Measurements from ENCODE around the gene MNDA. TPM values are rescaled to one million over a fixed set of nuclear protein-coding genes. Genes with fewer than 3 reads are reported as not detected.

The MNDA gene
- total RNA-seq, 4 donors from 2014 or later = 1.1 to 3.7 (median 3.2) TPM

DNA sequence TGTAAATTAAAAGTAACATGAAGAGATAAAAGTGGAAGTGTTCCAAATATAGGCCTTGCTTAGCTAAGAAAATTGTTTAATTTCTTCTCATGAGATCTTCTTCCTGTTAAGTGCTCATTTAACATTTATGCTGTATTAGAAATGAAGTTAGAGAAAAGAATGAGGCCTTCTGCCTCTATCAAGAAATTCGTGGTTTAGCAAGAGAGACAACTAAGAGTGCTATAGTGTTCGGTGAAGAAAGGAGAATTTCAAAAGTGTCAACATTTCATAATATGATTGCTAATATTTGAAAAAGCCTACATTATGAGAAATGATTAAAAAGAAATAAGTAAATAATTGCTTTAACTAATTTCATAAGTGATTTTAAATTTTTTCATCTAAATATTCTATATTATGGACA is 18.8 kb upstream of the MNDA start:
- no peak for DNase-seq (ENCODE audit: low spot score in 2 of 2)
- no peak overlapping the region for H3K4me3 ChIP-seq (ENCODE audit: low read depth, poor library complexity, severe bottlenecking)
- intact Hi-C loops (cut with DNase I; ENCODE audit: low total_unique reads) = no loop called here
- TF ChIP-seq POLR2A (IDR thresholded peaks at IDR 0.05) = no peak
- WGBS, 2 donors = 68 to 74% methylated on average over 2 of the region's 2 CpGs

- WGBS, 2 donors = 69 to 70% methylated on average over 3 of the region's 3 CpGs
- intact Hi-C loops (cut with DNase I; ENCODE audit: low total_unique reads) = no loop called here
Observed at GRCh38 chr1:158813164-158813563, 18.0 kb upstream of the MNDA start.

DNA sequence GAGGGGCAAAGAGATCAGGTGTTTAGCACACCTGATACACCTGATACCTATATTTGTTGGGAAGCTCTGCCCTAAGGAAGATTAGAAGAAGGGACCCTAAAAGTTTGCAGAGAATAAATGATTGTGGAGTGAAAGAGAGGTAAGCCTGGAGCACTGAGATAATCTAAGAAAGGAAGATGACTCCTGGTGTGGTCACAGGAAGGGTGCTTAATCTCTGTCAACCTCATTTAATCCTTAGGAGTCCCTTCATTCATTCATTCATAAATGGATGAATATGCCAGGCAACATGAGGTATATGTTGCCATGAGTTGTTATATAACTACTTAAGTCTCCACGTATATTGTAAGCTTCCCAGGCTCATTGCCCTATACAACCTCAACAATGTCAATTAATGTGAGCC is 16.2 kb upstream of the MNDA start:
- H3K4me3 ChIP-seq (ENCODE audit: low read depth, poor library complexity, severe bottlenecking) = no peak overlapping the region
- DNase-seq (ENCODE audit: low spot score in 2 of 2) = no peak
- WGBS, 2 donors = 0 to 37% methylated on average over 1 of the region's 1 CpG
- intact Hi-C loops (cut with DNase I; ENCODE audit: low total_unique reads) = no loop called here
- no peak for TF ChIP-seq CTCF (IDR thresholded peaks at IDR 0.05)
- TF ChIP-seq POLR2A (IDR thresholded peaks at IDR 0.05) = no peak

More at GRCh38 chr1:158813164-158813563, 18.0 kb upstream of the MNDA start:
- no peak for TF ChIP-seq CTCF (IDR thresholded peaks at IDR 0.05)
- no peak for TF ChIP-seq POLR2A (IDR thresholded peaks at IDR 0.05)
- DNase-seq (ENCODE audit: low spot score in 2 of 2) = no peak
- no peak overlapping the region for H3K4me3 ChIP-seq (ENCODE audit: low read depth, poor library complexity, severe bottlenecking)

DNA sequence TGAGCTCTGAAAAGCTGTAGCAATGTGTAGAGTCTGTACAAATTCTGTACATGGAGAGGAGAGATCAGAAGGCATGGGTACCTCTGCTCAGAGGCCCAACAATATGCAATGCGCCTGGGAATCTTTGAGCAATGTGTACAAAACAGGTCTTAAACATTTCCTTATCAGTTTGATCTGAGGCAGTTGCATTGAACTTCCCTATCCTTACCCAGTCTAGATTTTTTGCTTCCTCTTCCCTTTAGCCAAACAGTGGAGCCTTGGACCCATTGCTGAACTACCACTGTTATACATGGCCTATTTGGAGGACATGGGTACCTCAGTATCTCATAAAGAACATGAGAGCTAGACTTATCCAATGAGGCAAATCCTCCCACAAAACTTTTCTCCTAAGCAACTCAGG is 12.6 kb upstream of the MNDA start:
- TF ChIP-seq CTCF (IDR thresholded peaks at IDR 0.05) = no peak
- TF ChIP-seq POLR2A (IDR thresholded peaks at IDR 0.05) = no peak
- intact Hi-C loops (cut with DNase I; ENCODE audit: low total_unique reads) = no loop called here

DNA sequence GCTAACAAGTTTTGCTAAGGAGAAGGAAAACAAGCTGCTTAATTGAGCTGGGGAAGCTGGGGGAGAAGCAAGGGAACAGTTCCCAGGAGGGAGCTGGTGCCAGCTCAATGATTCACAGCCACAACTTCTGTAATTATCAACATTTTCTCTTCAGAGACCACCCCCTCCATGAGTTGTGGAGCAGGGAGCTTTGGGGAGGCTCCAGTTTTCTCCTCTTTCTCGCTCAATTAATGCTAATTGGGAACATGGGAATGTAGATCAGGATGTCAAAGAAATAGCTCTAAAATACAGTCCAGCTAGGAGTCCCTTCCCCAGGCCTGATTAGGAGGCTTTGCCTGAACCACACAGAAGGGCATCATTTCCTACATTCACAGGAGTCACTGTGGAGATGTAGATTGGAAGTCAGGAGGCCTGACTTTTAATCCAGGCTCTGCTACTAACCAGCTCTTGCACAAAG is 12.1 kb upstream of the MNDA start:
- intact Hi-C loops (cut with DNase I; ENCODE audit: low total_unique reads) = no loop called here
- WGBS, 2 donors = 76 to 85% methylated on average over 1 of the region's 1 CpG
- no peak for DNase-seq (ENCODE audit: low spot score in 2 of 2)
- H3K4me3 ChIP-seq (ENCODE audit: low read depth, poor library complexity, severe bottlenecking) = no peak overlapping the region
- TF ChIP-seq POLR2A (IDR thresholded peaks at IDR 0.05) (no peak), CTCF (IDR thresholded peaks at IDR 0.05) (no peak)

More for the DNA sequence above, 12.6 kb upstream of the MNDA start:
- no peak for DNase-seq (ENCODE audit: low spot score in 2 of 2)
- 74 to 78% methylated on average over 1 of the region's 1 CpG for WGBS, 2 donors
- no peak overlapping the region for H3K4me3 ChIP-seq (ENCODE audit: low read depth, poor library complexity, severe bottlenecking)

DNA sequence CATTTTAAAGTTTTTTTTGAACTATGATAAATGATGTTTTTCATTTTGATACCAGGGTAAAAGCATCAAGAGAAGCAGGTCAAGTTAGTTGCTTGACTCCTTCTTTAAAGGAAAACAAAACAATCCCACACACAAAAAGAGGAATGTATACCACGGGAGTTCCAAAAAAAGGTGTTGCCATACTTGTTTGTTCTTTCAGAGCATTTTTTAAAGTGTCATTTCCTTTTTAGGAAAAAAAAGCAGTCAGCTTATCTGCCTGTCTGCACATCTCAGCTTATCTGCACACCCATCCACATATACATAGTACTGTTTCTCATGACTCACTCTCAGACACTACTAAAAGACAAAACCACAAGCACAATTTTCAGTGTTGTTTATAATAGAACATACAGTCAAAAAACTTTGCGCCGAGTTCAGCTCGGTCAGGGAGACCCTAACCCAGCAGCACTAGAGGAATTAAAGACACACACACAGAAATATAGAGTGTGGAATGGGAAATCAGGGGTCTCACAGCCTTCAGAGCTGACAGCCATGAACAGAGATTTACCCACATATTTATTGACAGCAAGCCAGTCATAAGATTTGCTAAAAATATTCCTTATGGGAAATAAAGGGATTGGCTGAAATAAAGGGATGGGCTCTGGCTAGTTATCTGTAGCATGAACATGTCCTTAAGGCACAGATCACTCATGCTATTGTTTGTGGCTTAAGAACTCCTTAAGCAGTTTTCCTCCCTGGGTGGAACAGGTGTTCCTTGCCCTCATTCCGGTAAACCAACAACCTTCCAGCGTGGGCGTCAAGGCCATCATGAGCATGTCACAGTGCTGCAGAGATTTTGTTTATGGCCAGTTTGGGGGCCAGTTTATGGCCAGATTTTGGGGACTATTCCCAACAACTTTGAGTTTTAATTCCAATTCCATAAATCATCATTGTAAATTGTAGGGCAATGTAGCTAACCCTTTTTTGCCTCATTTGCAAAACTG is 11.4 kb upstream of the MNDA start:
- WGBS, 2 donors = 73 to 75% methylated on average over 7 of the region's 7 CpGs
- intact Hi-C loops (cut with DNase I; ENCODE audit: low total_unique reads) = no loop called here
- no peak for TF ChIP-seq POLR2A (IDR thresholded peaks at IDR 0.05)
- TF ChIP-seq CTCF (IDR thresholded peaks at IDR 0.05) = no peak

More for the DNA sequence above, 11.4 kb upstream of the MNDA start:
- H3K4me3 ChIP-seq (ENCODE audit: low read depth, poor library complexity, severe bottlenecking) = no peak overlapping the region
- no peak for DNase-seq (ENCODE audit: low spot score in 2 of 2)
